H1 (cell line): ENCODE data around the gene RORB. TPM values are rescaled to one million over a fixed set of nuclear protein-coding genes. Genes with fewer than 3 reads are reported as not detected.

ENCODE experiments used
- CTCF ChIA-PET: fragments of 300-600 bp; sonication (Branson Sonifier 250); formaldehyde crosslinking; loops from one replicate; lab custom pipeline; 2021; ENCODE audit not compliant: partially characterized antibody; lab: Charles Lee
- POLR2A ChIA-PET: fragments of 300-600 bp; sonication (Branson Sonifier 250); formaldehyde crosslinking; loops from one replicate; lab custom pipeline; 2021; ENCODE audit warnings: inconsistent platforms; ENCODE audit not compliant: partially characterized antibody; lab: Charles Lee
- DNase-seq, 2 experiments: peaks; one replicate each; pipeline versions ENCODE4 v3.0.0 to v3.0.0-alpha.2; 2010 to 2022; ENCODE audit warnings: low spot score in 2 of 2, low read depth in 1 of 2, mixed read lengths in 1 of 2
- FAIRE-seq: peaks from 2 replicates; lab custom pipeline; 2011; peaks lifted over from hg19 to GRCh38; lab: Jason Lieb, UNC
- H2AFZ ChIP-seq: 2 replicates; pipeline ENCODE4 v1.8.1; 2012; ENCODE audit warnings: low read length, inconsistent platforms
- H2AK5ac ChIP-seq: 2 replicates; pipeline ENCODE4 v1.6.1; 2013; ENCODE audit warnings: low read depth, low read length
- H2BK120ac ChIP-seq: replicated peaks from 2 replicates; pipeline ENCODE3; 2013; ENCODE audit warnings: low read depth, low read length, inconsistent platforms
- H2BK12ac ChIP-seq: 2 replicates; pipeline ENCODE4 v1.6.1; 2013; ENCODE audit warnings: low read depth, low read length
- H2BK15ac ChIP-seq: 2 replicates; pipeline ENCODE4 v1.6.1; 2013; ENCODE audit warnings: low read length
- H2BK20ac ChIP-seq: 2 replicates; pipeline ENCODE4 v1.6.1; 2013; ENCODE audit warnings: low read length
- H2BK5ac ChIP-seq: 2 replicates; pipeline ENCODE4 v1.6.1; 2013; ENCODE audit warnings: low read depth, low read length
- H3K14ac ChIP-seq: 2 replicates; pipeline ENCODE4 v1.6.1; 2013; ENCODE audit warnings: inconsistent platforms; ENCODE audit not compliant: insufficient read length
- H3K18ac ChIP-seq: 2 replicates; pipeline ENCODE4 v1.6.1; 2013; ENCODE audit warnings: low read length; ENCODE audit errors: extremely low read depth
- H3K23ac ChIP-seq: 2 replicates; pipeline ENCODE4 v1.6.1; 2013; ENCODE audit warnings: inconsistent platforms; ENCODE audit not compliant: insufficient read length
- H3K23me2 ChIP-seq: 2 replicates; pipeline ENCODE4 v1.6.1; 2013; ENCODE audit warnings: low read depth, low read length
- H3K27ac ChIP-seq: 2 replicates; pipeline ENCODE4 v1.6.1; 2011; ENCODE audit warnings: low read depth, low read length, inconsistent platforms
- H3K27me3 ChIP-seq, 4 experiments: replicated peaks in 1 of 4; 1 replicate in 1 of 4; 2 replicates in 3 of 4; pipeline versions ENCODE4 v1.6.1 to v1.8.1; 2011 to 2013; ENCODE audit warnings: low read length in 3 of 4, mild to moderate bottlenecking in 3 of 4, inconsistent platforms in 2 of 4, mixed read lengths in 2 of 4, moderate library complexity in 1 of 4; ENCODE audit not compliant: control insufficient read depth in 3 of 4, insufficient read depth in 3 of 4; ENCODE audit errors: extremely low read depth in 1 of 4
- H3K36me3 ChIP-seq, 4 experiments: 2 replicates each; pipeline versions ENCODE4 v1.6.1 to v1.8.1; 2011 to 2013; ENCODE audit warnings: mild to moderate bottlenecking in 4 of 4, low read length in 3 of 4, moderate library complexity in 2 of 4, control low read depth in 1 of 4, inconsistent platforms in 1 of 4; ENCODE audit not compliant: insufficient read depth in 4 of 4, control insufficient read depth in 2 of 4
- H3K4ac ChIP-seq: replicated peaks from 2 replicates; pipeline ENCODE3; 2013; ENCODE audit warnings: low read length, low read depth, mixed read lengths, inconsistent platforms; ENCODE audit not compliant: insufficient read length
- H3K4me1 ChIP-seq, 4 experiments: replicated peaks in 1 of 4; 1 replicate in 1 of 4; 2 replicates in 3 of 4; pipeline versions ENCODE4 v1.6.1 to v1.8.1; 2011 to 2013; ENCODE audit warnings: low read length in 3 of 4, inconsistent platforms in 2 of 4, mixed read lengths in 1 of 4; ENCODE audit not compliant: insufficient read depth in 4 of 4, control insufficient read depth in 3 of 4
- H3K4me2 ChIP-seq, 2 experiments: 2 replicates each; pipeline versions ENCODE4 v1.6.1 to v1.8.1; 2011 to 2013; ENCODE audit warnings: low read depth in 2 of 2, low read length in 2 of 2, control low read depth in 1 of 2, inconsistent platforms in 1 of 2, mild to moderate bottlenecking in 1 of 2; ENCODE audit not compliant: insufficient read depth in 1 of 2
- H3K4me3 ChIP-seq, 4 experiments: fragments of 200-600, 300-600 bp in 1 of 4; sonication (generic), shearing (Covaris generic), sonication (Bioruptor Twin) in 1 of 4; 2 replicates each; pipeline versions ENCODE4 v1.5.1 to v1.8.1; 2011 to 2016; ENCODE audit warnings: low read length in 4 of 4, low read depth in 3 of 4, control low read depth in 2 of 4, inconsistent platforms in 2 of 4, mild to moderate bottlenecking in 2 of 4, mixed read lengths in 1 of 4, moderate library complexity in 1 of 4; ENCODE audit not compliant: insufficient read depth in 2 of 4; ENCODE audit errors: extremely low read depth in 1 of 4
- H3K56ac ChIP-seq: replicated peaks from 2 replicates; pipeline ENCODE3; 2013; ENCODE audit warnings: low read depth, mild to moderate bottlenecking, mixed read lengths, low read length, inconsistent platforms; ENCODE audit not compliant: insufficient read length
- H3K79me1 ChIP-seq: 2 replicates; pipeline ENCODE4 v1.6.1; 2013; ENCODE audit warnings: low read depth, low read length, control low read depth
- H3K79me2 ChIP-seq, 2 experiments: 2 replicates each; pipeline versions ENCODE4 v1.6.1 to v1.8.1; 2012 to 2013; ENCODE audit warnings: low read length in 2 of 2, mild to moderate bottlenecking in 2 of 2, inconsistent platforms in 1 of 2; ENCODE audit not compliant: insufficient read depth in 2 of 2, control insufficient read depth in 1 of 2
- H3K9ac ChIP-seq, 4 experiments: replicated peaks in 1 of 4; 1 replicate in 1 of 4; 2 replicates in 3 of 4; pipeline versions ENCODE4 v1.6.1 to v1.8.1; 2011 to 2013; ENCODE audit warnings: low read depth in 3 of 4, low read length in 3 of 4, control low read depth in 2 of 4, mild to moderate bottlenecking in 2 of 4, moderate library complexity in 2 of 4, inconsistent platforms in 1 of 4; ENCODE audit errors: extremely low read depth in 1 of 4
- H3K9me3 ChIP-seq, 2 experiments: 2 replicates each; pipeline versions ENCODE4 v1.6.1 to v1.8.1; 2012 to 2013; ENCODE audit warnings: mild to moderate bottlenecking in 2 of 2, moderate library complexity in 2 of 2, control low read depth in 1 of 2, inconsistent platforms in 1 of 2, low read depth in 1 of 2, low read length in 1 of 2, mixed read lengths in 1 of 2; ENCODE audit not compliant: insufficient read depth in 2 of 2
- H4K20me1 ChIP-seq, 2 experiments: replicated peaks in 1 of 2; 2 replicates each; pipeline versions ENCODE3 to v1.8.1; 2011 to 2013; ENCODE audit warnings: inconsistent platforms in 2 of 2, low read length in 2 of 2, mild to moderate bottlenecking in 1 of 2; ENCODE audit not compliant: insufficient read depth in 2 of 2, control insufficient read depth in 1 of 2
- H4K5ac ChIP-seq: 2 replicates; pipeline ENCODE4 v1.6.1; 2013; ENCODE audit warnings: low read length, low read depth, mixed read lengths, inconsistent platforms; ENCODE audit not compliant: insufficient read length
- H4K8ac ChIP-seq: 2 replicates; pipeline ENCODE4 v1.8.0; 2013; ENCODE audit warnings: mild to moderate bottlenecking, moderate library complexity, low read length, inconsistent platforms; ENCODE audit not compliant: insufficient read depth; ENCODE audit errors: extremely low read depth
- H4K91ac ChIP-seq: replicated peaks from 2 replicates; pipeline ENCODE3; 2013; ENCODE audit warnings: low read length, mixed read lengths, inconsistent platforms; ENCODE audit not compliant: insufficient read length
- ASH2L ChIP-seq: fragments of 200-600, 300-600 bp; sonication (generic); IDR thresholded peaks from one replicate; pipeline ENCODE4 v1.7.1; 2017; ENCODE audit warnings: low read length
- ATF2 ChIP-seq: IDR thresholded peaks from 2 replicates; pipeline ENCODE4 v1.6.1; 2012; ENCODE audit warnings: low read length, inconsistent platforms
- BACH1 ChIP-seq: IDR thresholded peaks from 2 replicates; pipeline ENCODE4 v1.6.1; 2012; ENCODE audit warnings: low read length, improper control_type of control experiment
- CEBPB ChIP-seq: IDR thresholded peaks from 2 replicates; pipeline ENCODE4 v1.6.1; 2012; ENCODE audit warnings: low read depth, low read length
- CREB1 ChIP-seq: IDR thresholded peaks from 2 replicates; pipeline ENCODE4 v1.6.1; 2012; ENCODE audit warnings: inconsistent platforms
- KDM1A ChIP-seq: fragments of 200-600, 300-600 bp; sonication (generic); IDR thresholded peaks from 2 replicates; pipeline ENCODE4 v1.7.1; 2016; ENCODE audit warnings: mild to moderate bottlenecking, low read length, borderline replicate concordance
- MAX ChIP-seq: IDR thresholded peaks from 2 replicates; pipeline ENCODE4 v1.6.1; 2012; ENCODE audit warnings: inconsistent platforms
- NANOG ChIP-seq: IDR thresholded peaks from 2 replicates; pipeline ENCODE4 v1.6.1; 2011; ENCODE audit warnings: low read length, low read depth, mild to moderate bottlenecking, inconsistent platforms; ENCODE audit not compliant: insufficient read depth, poor library complexity, severe bottlenecking
- NRF1 ChIP-seq: IDR thresholded peaks from 2 replicates; pipeline ENCODE4 v1.6.1; 2011; ENCODE audit warnings: mild to moderate bottlenecking, low read depth, low read length, improper control_type of control experiment
- POLR2A ChIP-seq, 2 experiments: IDR thresholded peaks; 1 replicate in 1 of 2; 2 replicates in 1 of 2; pipeline ENCODE4 v1.6.1; 2011; ENCODE audit warnings: low read depth in 2 of 2, low read length in 2 of 2, mild to moderate bottlenecking in 2 of 2; ENCODE audit errors: control extremely low read depth in 1 of 2
- POU5F1 ChIP-seq: IDR thresholded peaks from 2 replicates; pipeline ENCODE4 v1.6.1; 2011; ENCODE audit warnings: low read depth, mild to moderate bottlenecking, low read length, moderate library complexity
- SP1 ChIP-seq: IDR thresholded peaks from 2 replicates; pipeline ENCODE4 v1.6.1; 2011; ENCODE audit warnings: low read depth, low read length
- SRF ChIP-seq: IDR thresholded peaks from 2 replicates; pipeline ENCODE4 v1.6.1; 2011; ENCODE audit warnings: mild to moderate bottlenecking, low read depth, low read length, moderate library complexity
- TAF1 ChIP-seq: IDR thresholded peaks from 2 replicates; pipeline ENCODE4 v1.6.1; 2011; ENCODE audit warnings: mild to moderate bottlenecking, low read depth, low read length
- TEAD4 ChIP-seq: IDR thresholded peaks from 2 replicates; pipeline ENCODE4 v1.6.1; 2012; ENCODE audit warnings: low read depth, low read length, inconsistent platforms, mixed read lengths
- WGBS, 2 experiments: shearing (Covaris generic) in 1 of 2; methylation state at CpG; one replicate each; pipeline versions ENCODE4 v1.1.6 to v1.1.7; 2013 to 2015; ENCODE audit warnings: low lambda C conversion rate in 2 of 2, mixed read lengths in 2 of 2, inconsistent platforms in 1 of 2, low coverage in 1 of 2, missing lambda C conversion rate in 1 of 2; ENCODE audit not compliant: insufficient replicate concordance in 2 of 2, insufficient coverage in 1 of 2, insufficient read length in 1 of 2; ENCODE audit errors: extremely low coverage in 1 of 2, missing lambda C conversion rate in 1 of 2; 5-methylcytosine and 5-hydroxymethylcytosine counted together
- polyA plus RNA-seq, 7 experiments: library from polyadenylated mRNA; depleted of rRNA in 3 of 7; stranded (reverse) in 5 of 7; unstranded in 2 of 7; fragments of >200 nt in 5 of 7; fragments of 200-250 nt in 2 of 7; gene quantifications; 1 replicate in 5 of 7; 2 replicates in 1 of 7; 4 replicates in 1 of 7; pipeline versions ENCODE4 v1.2.1 to v1.2.3, GENCODE V29; 2011 to 2013; ENCODE audit warnings: missing spikeins in 2 of 7, mixed read lengths in 2 of 7
- total RNA-seq: library from RNA; stranded (reverse); fragmentation: NEBNext Ultra II Directional; extraction: Animal tissue kit (Norgen Biotek cat#: 25700); gene quantifications from 2 replicates; pipeline ENCODE4 v1.2.1, GENCODE V29; 2021

RORB gene
- total and polyA plus RNA-seq, 2 of the 8 experiments (the other 6 are each of a cell fraction or from before 2014, with no cell fraction given): 2.3 to 7.1 TPM

DNA sequence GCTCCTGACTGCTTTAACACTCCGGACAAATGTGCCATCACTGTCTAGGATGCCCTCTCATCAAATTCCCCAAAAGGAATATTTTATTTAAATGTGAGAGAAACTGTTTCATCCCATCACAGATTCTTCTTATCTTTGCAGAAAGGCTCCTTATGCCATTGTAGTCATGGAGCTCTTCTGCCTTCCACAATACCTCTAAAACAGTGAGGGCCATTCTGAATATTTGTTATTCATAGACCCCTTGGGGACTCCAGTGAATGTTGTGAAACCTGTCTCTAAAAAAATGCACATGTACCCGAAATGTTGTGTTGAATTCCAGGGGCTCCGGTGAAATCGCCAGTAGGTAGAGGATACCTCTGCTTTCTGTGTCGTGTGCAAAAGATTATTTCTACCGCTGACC, 176.9 kb downstream of the RORB start:
- DNase-seq (no peak), FAIRE-seq (no peak)
- Histone ChIP-seq H3K56ac (no peak overlapping the region), H2BK12ac (no peak overlapping the region), H2AFZ (no peak overlapping the region), H3K18ac (no peak overlapping the region), H4K91ac (no peak overlapping the region), H3K23me2 (no peaks in the 10 kb centered on the region), H2BK15ac (no peak overlapping the region), H3K4me3 (no peak overlapping the region), H3K9ac (no peak overlapping the region), H3K4me2 (no peak overlapping the region), H4K5ac (no peak overlapping the region), H3K4me1 (no peaks in the 10 kb centered on the region), H3K9me3 (no peaks in the 10 kb centered on the region; a peak in 1 of 4 replicates), H3K79me2 (no peaks in the 10 kb centered on the region), H4K8ac (no peak overlapping the region), H3K27me3 (no peaks in the 10 kb centered on the region), H2BK120ac (no peak overlapping the region), H2AK5ac (no peak overlapping the region), H3K4ac (no peak overlapping the region), H3K36me3 (no peaks in the 10 kb centered on the region; a peak in 1 of 8 replicates), H2BK5ac (no peak overlapping the region), H3K14ac (no peak overlapping the region), H3K27ac (no peak overlapping the region), H3K79me1 (no peaks in the 10 kb centered on the region), H4K20me1 (no peaks in the 10 kb centered on the region), H3K23ac (no peak overlapping the region), H2BK20ac (no peak overlapping the region)
- TF ChIP-seq KDM1A (no peak), POU5F1 (peak; percentile 43; the same call in 1 of the 2 replicates), POLR2A (IDR thresholded peaks at IDR 0.05; ENCODE audit: control extremely low read depth in 1 of 2, low read depth in 2 of 2, low read length in 2 of 2) (no peak), CEBPB (peak; percentile 33; the same call in 1 of the 2 replicates), CREB1 (no peak), NANOG (peak; percentile 71), MAX (no peak), ASH2L (no peak), SRF (no peak), NRF1 (no peak), BACH1 (no peak), TAF1 (no peak), ATF2 (no peak), SP1 (0 out of 2 replicates have a peak, but pooled peaks have one; percentile 29), TEAD4 (0 out of 2 replicates have a peak, but pooled peaks have one; percentile 16)
- ChIA-PET POLR2A (no interaction called here), CTCF (no interaction called here)
- 77% methylated on average over 6 of the region's 6 CpGs; no CpG with 5 or more reads in 1 of the 2 experiments for WGBS, 2 experiments
